Measurements from ENCODE around the gene TXNL4A.

DNA sequence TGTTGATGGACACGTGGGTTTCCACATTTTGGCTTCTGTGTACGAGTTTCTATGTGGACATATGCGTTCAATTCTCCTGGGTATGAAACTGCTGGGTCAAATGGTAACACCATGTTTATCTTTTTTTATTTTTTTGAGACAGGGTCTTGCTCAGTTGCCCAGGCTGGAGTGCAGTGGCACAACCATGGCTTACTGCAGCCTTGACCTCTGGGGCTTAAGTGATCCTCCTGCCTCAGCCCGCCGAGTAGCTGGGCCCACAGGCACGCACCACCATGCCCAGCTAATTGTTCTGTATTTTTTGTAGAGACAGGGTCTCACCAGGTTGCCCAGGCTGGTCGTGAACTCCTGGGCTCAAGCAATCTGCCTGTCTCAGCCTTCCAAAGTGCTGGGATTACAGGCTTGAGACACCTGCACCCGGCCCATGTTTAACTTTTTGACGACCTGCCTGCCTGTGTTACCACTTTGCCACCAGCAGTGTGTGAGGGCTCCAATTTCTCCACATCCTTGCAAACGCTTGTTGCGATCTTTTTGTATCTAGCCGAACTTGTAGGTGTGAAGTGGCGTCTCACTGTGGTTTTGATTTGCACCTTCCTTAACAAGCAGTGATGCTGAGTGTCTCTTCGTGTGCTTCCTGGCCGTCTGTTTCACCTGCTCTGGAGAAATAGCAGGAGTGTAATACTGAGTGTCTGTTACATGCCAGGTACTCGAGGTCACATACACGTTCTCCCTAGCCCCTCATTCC lies 17.0 kb downstream of the TXNL4A start:
- TF ChIP-seq, protein P1, sequence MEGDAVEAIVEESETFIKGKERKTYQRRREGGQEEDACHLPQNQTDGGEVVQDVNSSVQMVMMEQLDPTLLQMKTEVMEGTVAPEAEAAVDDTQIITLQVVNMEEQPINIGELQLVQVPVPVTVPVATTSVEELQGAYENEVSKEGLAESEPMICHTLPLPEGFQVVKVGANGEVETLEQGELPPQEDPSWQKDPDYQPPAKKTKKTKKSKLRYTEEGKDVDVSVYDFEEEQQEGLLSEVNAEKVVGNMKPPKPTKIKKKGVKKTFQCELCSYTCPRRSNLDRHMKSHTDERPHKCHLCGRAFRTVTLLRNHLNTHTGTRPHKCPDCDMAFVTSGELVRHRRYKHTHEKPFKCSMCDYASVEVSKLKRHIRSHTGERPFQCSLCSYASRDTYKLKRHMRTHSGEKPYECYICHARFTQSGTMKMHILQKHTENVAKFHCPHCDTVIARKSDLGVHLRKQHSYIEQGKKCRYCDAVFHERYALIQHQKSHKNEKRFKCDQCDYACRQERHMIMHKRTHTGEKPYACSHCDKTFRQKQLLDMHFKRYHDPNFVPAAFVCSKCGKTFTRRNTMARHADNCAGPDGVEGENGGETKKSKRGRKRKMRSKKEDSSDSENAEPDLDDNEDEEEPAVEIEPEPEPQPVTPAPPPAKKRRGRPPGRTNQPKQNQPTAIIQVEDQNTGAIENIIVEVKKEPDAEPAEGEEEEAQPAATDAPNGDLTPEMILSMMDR (conservative IDR thresholded peaks at IDR 0.05 in 1 of 2, IDR thresholded peaks at IDR 0.05 in 1 of 2; ENCODE audit: low read depth in 1 of 2, low read length in 2 of 2): no peak
- no peak for TF ChIP-seq EZH2 (IDR thresholded peaks at IDR 0.05; ENCODE audit: low read length, missing control alignments)

Measured in fibroblast of lung (primary cell).